ENCODE results near the gene C11orf52. TPM values are rescaled to one million over a fixed set of nuclear protein-coding genes. Genes with fewer than 3 reads are reported as not detected.

C11orf52 gene
- total and polyA plus RNA-seq, 10 donors: 0.32 to 1.5 (median 0.63) TPM; not detected in 2

- Histone ChIP-seq H3K36me3 (no peaks in the 10 kb centered on the region), H3K27me3 (replicated peaks in 1 of 7) (peaks cover 0 to 35% (median 22%) of the 10 kb centered on the region in 7 donors), H3K4me3 (peak overlapping the region in 1 of 8 donors; percentile 3), H3K9me3 (peaks cover 0 to 5% (median 0%) of the 10 kb centered on the region in 8 donors), H3K27ac (peak overlapping the region in 4 of 8 donors; percentile 15 to 85 (median 48)), H3K4me1 (no peaks in the 10 kb centered on the region)
- DNase-seq: no peak
- TF ChIP-seq POLR2AphosphoS5 (IDR thresholded peaks at IDR 0.05) (no peak), POLR2A (IDR thresholded peaks at IDR 0.05) (no peak)
- TF ChIP-seq, protein P1, sequence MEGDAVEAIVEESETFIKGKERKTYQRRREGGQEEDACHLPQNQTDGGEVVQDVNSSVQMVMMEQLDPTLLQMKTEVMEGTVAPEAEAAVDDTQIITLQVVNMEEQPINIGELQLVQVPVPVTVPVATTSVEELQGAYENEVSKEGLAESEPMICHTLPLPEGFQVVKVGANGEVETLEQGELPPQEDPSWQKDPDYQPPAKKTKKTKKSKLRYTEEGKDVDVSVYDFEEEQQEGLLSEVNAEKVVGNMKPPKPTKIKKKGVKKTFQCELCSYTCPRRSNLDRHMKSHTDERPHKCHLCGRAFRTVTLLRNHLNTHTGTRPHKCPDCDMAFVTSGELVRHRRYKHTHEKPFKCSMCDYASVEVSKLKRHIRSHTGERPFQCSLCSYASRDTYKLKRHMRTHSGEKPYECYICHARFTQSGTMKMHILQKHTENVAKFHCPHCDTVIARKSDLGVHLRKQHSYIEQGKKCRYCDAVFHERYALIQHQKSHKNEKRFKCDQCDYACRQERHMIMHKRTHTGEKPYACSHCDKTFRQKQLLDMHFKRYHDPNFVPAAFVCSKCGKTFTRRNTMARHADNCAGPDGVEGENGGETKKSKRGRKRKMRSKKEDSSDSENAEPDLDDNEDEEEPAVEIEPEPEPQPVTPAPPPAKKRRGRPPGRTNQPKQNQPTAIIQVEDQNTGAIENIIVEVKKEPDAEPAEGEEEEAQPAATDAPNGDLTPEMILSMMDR (IDR thresholded peaks at IDR 0.05 in 8 of 11, conservative IDR thresholded peaks at IDR 0.05 in 3 of 11): no peak
- intact Hi-C loops (cut with DNase I; ENCODE audit: low total_unique reads): no loop called here
- WGBS, 5 donors: 78 to 89% (median 87%) methylated on average over 5 of the region's 5 CpGs
Observed at GRCh38 chr11:111908639-111909305, 9.9 kb upstream of the C11orf52 start.

- TF ChIP-seq, protein P1 (IDR thresholded peaks at IDR 0.05 in 8 of 11, conservative IDR thresholded peaks at IDR 0.05 in 3 of 11): no peak
- TF ChIP-seq POLR2AphosphoS5 (IDR thresholded peaks at IDR 0.05) (peak in 1 of 3 donors; percentile 37), POLR2A (IDR thresholded peaks at IDR 0.05) (no peak)
- H3K9me3 ChIP-seq: peaks cover 0 to 5% (median 0%) of the 10 kb centered on the region in 8 donors
- H3K4me1 ChIP-seq: no peaks in the 10 kb centered on the region
- H3K27me3 ChIP-seq (replicated peaks in 1 of 7): peaks cover 0 to 40% (median 25%) of the 10 kb centered on the region in 7 donors
- H3K36me3 ChIP-seq: no peaks in the 10 kb centered on the region
- no peak for DNase-seq
- 68 to 85% (median 79%) methylated on average over 5 of the region's 5 CpGs for WGBS, 5 donors
- intact Hi-C loops (cut with DNase I; ENCODE audit: low total_unique reads): no loop called here
- peak overlapping the region in 4 of 8 donors; percentile 80 to 85 (median 81) for H3K27ac ChIP-seq
- H3K4me3 ChIP-seq: peak overlapping the region in 2 of 8 donors; percentile 42 to 62
Observed at GRCh38 chr11:111909378-111909777, 9.3 kb upstream of the C11orf52 start.

GRCh38 chr11:111910676-111911562 is 7.8 kb upstream of the C11orf52 start:
- Histone ChIP-seq H3K4me3 (peak overlapping the region in 5 of 8 donors; percentile 4 to 62 (median 34)), H3K4me1 (no peaks in the 10 kb centered on the region), H3K27me3 (replicated peaks in 1 of 7) (peaks cover 0 to 49% (median 25%) of the 10 kb centered on the region in 7 donors), H3K27ac (peak overlapping the region in 7 of 8 donors; percentile 58 to 85 (median 80)), H3K9me3 (no peaks in the 10 kb centered on the region), H3K36me3 (no peaks in the 10 kb centered on the region)
- 65 to 76% (median 70%) methylated on average over 9 of the region's 9 CpGs for WGBS, 5 donors
- DNase-seq: no peak
- intact Hi-C loops (cut with DNase I; ENCODE audit: low total_unique reads): no loop called here
- TF ChIP-seq POLR2AphosphoS5 (IDR thresholded peaks at IDR 0.05) (no peak), POLR2A (IDR thresholded peaks at IDR 0.05) (no peak)
- TF ChIP-seq, protein P1 (IDR thresholded peaks at IDR 0.05 in 8 of 11, conservative IDR thresholded peaks at IDR 0.05 in 3 of 11): no peak

Measured in spleen (tissue), 11 donors.